Gastrocnemius medialis (tissue), 4 donors: ENCODE measurements around the gene TAS1R1. TPM values are rescaled to one million over a fixed set of nuclear protein-coding genes. Genes with fewer than 3 reads are reported as not detected.

Source experiments
- ATAC-seq, 2 donors: fragments of 150-250 bp; one replicate each; pipeline ENCODE4 v1.9.1; 2016
- DNase-seq, 2 donors: peaks; one replicate each; pipeline ENCODE4 v3.0.0-alpha.2; 2019
- H3K27ac ChIP-seq, 4 donors: fragments of 200-600 bp; sonication (generic); 1 replicate in 1 of 4; 2 replicates in 3 of 4; pipeline ENCODE4 v1.5.1; 2016 to 2018; ENCODE audit warnings: mild to moderate bottlenecking in 2 of 4, moderate library complexity in 1 of 4
- H3K27me3 ChIP-seq, 3 donors: fragments of 200-600 bp; sonication (generic) in 2 of 3; 1 replicate in 1 of 3; 2 replicates in 2 of 3; pipeline versions ENCODE4 v1.5.1 to v1.6.0; 2016 to 2019; ENCODE audit warnings: mild to moderate bottlenecking in 1 of 3, moderate library complexity in 1 of 3
- H3K36me3 ChIP-seq, 2 donors: fragments of 200-600 bp; sonication (generic) in 1 of 2; one replicate each; pipeline ENCODE4 v1.5.1; 2017 to 2018
- H3K4me1 ChIP-seq, 2 donors: fragments of 200-600 bp; sonication (generic) in 1 of 2; one replicate each; pipeline ENCODE4 v1.5.1; 2016 to 2017; ENCODE audit warnings: mild to moderate bottlenecking in 2 of 2
- H3K4me3 ChIP-seq, 4 donors: fragments of 200-600 bp; sonication (generic) in 3 of 4; 1 replicate in 1 of 4; 2 replicates in 3 of 4; pipeline ENCODE4 v1.5.1; 2016 to 2019; ENCODE audit warnings: mild to moderate bottlenecking in 2 of 4
- H3K9me3 ChIP-seq, 3 donors: fragments of 200-600 bp; sonication (generic) in 2 of 3; 1 replicate in 1 of 3; 2 replicates in 2 of 3; pipeline ENCODE4 v1.5.1; 2016 to 2019
- POLR2A ChIP-seq, 2 donors: fragments of 450-650 bp; IDR thresholded peaks; one replicate each; pipeline ENCODE4 v1.6.1; 2017; ENCODE audit warnings: antibody characterized with exemption in 2 of 2, mild to moderate bottlenecking in 2 of 2, moderate library complexity in 2 of 2
- in situ Hi-C, 4 donors: fragments of 200-750 bp; cut with MboI; loops; one replicate each; pipeline versions ENCODE4 v1.15.0 to v1.8.0; 2017; ENCODE audit warnings: low sequenced_read_pairs in 4 of 4
- intact Hi-C: fragments of 100-400 bp; cut with DNase I; formaldehyde crosslinking; loops from one replicate; pipeline ENCODE4 v1.15.1; 2023; ENCODE audit warnings: low total_unique reads
- total RNA-seq, 4 donors: library from RNA; depleted of rRNA; stranded (reverse); fragments of >200 nt; gene quantifications; one replicate each; pipeline versions ENCODE4 v1.1.0 to v1.2.3, GENCODE V29; 2016
- TF ChIP-seq, protein P1 (sequence below), 5 experiments: fragments of 450-650 bp in 3 of 5; fragments of 200-600 bp in 2 of 5; sonication (generic) in 2 of 5; IDR thresholded peaks in 4 of 5; conservative IDR thresholded peaks in 1 of 5; 1 replicate in 4 of 5; 2 replicates in 1 of 5; pipeline ENCODE4 v1.5.1; 2016 to 2019; ENCODE audit warnings: antibody characterized with exemption in 5 of 5, mild to moderate bottlenecking in 3 of 5, moderate library complexity in 3 of 5

TAS1R1 gene
- total RNA-seq, 4 donors from 2014 or later = not detected

DNA sequence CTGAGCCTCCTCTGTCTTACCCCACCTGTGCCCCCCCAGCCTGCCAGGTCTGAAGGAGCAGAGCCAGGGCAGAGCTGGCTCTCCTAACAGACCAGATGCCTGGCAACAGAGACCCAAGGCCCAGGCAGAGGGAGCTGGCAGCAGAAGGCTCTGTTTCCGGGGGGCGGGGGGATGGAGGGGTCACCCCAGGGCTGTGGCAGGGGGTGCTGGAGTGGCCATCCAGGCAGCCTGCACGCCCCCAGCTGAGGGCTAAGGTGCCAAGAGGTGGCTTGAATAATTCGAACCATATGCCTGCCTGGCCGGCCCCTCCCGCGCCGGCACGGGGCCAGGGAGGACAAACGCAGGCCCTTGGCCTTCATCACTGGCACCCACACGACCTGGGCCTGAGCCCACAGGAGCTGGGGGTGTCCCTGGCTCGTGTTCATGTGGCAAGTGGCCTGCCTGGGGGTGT lies 47.6 kb upstream of the TAS1R1 start:
- H3K27me3 ChIP-seq = no peaks in the 10 kb centered on the region
- intact Hi-C loops = no loop called here
- DNase-seq (no peak), ATAC-seq (no peak)
- peaks cover under 1 to 4% of the 10 kb centered on the region in 2 donors for H3K4me1 ChIP-seq
- H3K4me3 ChIP-seq = no peak overlapping the region
- H3K27ac ChIP-seq = no peak overlapping the region
- in situ Hi-C loops = no loop called here
- H3K36me3 ChIP-seq = no peaks in the 10 kb centered on the region
- TF ChIP-seq, protein P1, sequence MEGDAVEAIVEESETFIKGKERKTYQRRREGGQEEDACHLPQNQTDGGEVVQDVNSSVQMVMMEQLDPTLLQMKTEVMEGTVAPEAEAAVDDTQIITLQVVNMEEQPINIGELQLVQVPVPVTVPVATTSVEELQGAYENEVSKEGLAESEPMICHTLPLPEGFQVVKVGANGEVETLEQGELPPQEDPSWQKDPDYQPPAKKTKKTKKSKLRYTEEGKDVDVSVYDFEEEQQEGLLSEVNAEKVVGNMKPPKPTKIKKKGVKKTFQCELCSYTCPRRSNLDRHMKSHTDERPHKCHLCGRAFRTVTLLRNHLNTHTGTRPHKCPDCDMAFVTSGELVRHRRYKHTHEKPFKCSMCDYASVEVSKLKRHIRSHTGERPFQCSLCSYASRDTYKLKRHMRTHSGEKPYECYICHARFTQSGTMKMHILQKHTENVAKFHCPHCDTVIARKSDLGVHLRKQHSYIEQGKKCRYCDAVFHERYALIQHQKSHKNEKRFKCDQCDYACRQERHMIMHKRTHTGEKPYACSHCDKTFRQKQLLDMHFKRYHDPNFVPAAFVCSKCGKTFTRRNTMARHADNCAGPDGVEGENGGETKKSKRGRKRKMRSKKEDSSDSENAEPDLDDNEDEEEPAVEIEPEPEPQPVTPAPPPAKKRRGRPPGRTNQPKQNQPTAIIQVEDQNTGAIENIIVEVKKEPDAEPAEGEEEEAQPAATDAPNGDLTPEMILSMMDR (IDR thresholded peaks at IDR 0.05 in 4 of 5, conservative IDR thresholded peaks at IDR 0.05 in 1 of 5) = no peak
- no peak for TF ChIP-seq POLR2A (IDR thresholded peaks at IDR 0.05)
- no peaks in the 10 kb centered on the region for H3K9me3 ChIP-seq

DNA sequence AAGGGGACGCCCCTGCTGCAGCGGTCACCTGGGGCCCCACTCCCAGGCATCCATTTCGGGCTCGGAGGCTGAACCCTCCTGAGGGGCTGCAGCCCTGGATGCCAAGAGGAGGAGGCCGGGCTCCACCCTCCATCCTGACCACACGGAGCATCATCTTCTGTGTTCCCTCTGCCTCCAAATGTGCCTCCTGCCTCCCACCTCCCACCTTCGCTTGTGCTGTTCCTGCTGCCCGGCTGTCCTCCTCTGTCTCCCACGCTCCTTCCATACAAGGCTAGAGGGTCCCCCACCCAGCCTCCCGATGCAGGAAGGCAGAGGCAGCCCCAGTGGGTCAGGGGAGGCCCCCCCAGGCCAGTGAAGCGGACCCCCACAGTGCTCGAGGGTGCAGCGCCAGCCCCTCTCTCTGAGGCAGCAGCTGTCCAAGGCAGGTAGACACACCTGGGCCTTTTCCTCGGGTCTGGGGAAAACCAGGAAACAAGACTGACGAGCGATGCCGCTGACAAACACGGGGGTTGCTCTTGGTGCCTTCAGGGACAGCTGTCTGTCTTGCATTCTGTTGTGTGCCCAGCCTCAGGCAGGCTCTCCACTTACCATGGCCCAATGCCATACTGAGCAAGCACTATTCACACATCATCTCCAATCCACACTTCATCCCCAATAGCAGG lies 46.8 kb upstream of the TAS1R1 start:
- peak; percentile 56 to 66 for ATAC-seq
- no peak for DNase-seq
- no peak overlapping the region for H3K27ac ChIP-seq
- no peaks in the 10 kb centered on the region for H3K27me3 ChIP-seq
- H3K4me3 ChIP-seq = no peak overlapping the region
- H3K9me3 ChIP-seq = no peaks in the 10 kb centered on the region
- H3K36me3 ChIP-seq = no peaks in the 10 kb centered on the region
- intact Hi-C loops = no loop called here
- TF ChIP-seq, protein P1 (IDR thresholded peaks at IDR 0.05 in 4 of 5, conservative IDR thresholded peaks at IDR 0.05 in 1 of 5) = no peak
- no peak for TF ChIP-seq POLR2A (IDR thresholded peaks at IDR 0.05)
- in situ Hi-C loops = no loop called here
- peaks cover 0 to 8% of the 10 kb centered on the region in 2 donors for H3K4me1 ChIP-seq

GRCh38 chr1:6508816-6509189 lies 46.3 kb upstream of the TAS1R1 start:
- H3K27ac ChIP-seq = no peak overlapping the region
- no peaks in the 10 kb centered on the region for H3K9me3 ChIP-seq
- H3K27me3 ChIP-seq = no peaks in the 10 kb centered on the region
- ATAC-seq (no peak), DNase-seq (no peak)
- H3K4me3 ChIP-seq = no peak overlapping the region
- H3K36me3 ChIP-seq = no peaks in the 10 kb centered on the region
- intact Hi-C loops = no loop called here
- peaks cover 0 to 9% of the 10 kb centered on the region in 2 donors for H3K4me1 ChIP-seq
- TF ChIP-seq POLR2A (IDR thresholded peaks at IDR 0.05) = no peak
- TF ChIP-seq, protein P1 (IDR thresholded peaks at IDR 0.05 in 4 of 5, conservative IDR thresholded peaks at IDR 0.05 in 1 of 5) = no peak
- in situ Hi-C loops = no loop called here

GRCh38 chr1:6509220-6509918 lies 45.7 kb upstream of the TAS1R1 start:
- no peak for TF ChIP-seq POLR2A (IDR thresholded peaks at IDR 0.05)
- TF ChIP-seq, protein P1 (IDR thresholded peaks at IDR 0.05 in 4 of 5, conservative IDR thresholded peaks at IDR 0.05 in 1 of 5) = no peak
- Histone ChIP-seq H3K27me3 (no peaks in the 10 kb centered on the region), H3K4me1 (peaks cover 0 to 9% of the 10 kb centered on the region in 2 donors), H3K9me3 (no peaks in the 10 kb centered on the region), H3K4me3 (no peak overlapping the region), H3K27ac (no peak overlapping the region), H3K36me3 (no peaks in the 10 kb centered on the region)
- in situ Hi-C loops (no loop called here), intact Hi-C loops (no loop called here)
- DNase-seq (no peak), ATAC-seq (no peak)
